HCT116 (cell line): Measurements from ENCODE around the gene SLC17A2. TPM values are rescaled to one million over a fixed set of nuclear protein-coding genes. Genes with fewer than 3 reads are reported as not detected.

Experiments
- ATAC-seq: fragments of 200-7000 bp; cut with Tn5 transposase; 2 replicates; pipeline ENCODE4 v1.9.1; 2020; ENCODE audit warnings: mild to moderate bottlenecking, moderate library complexity
- BruUV-seq: library from RNA; stranded (reverse); fragments of 400-500 nt; replicated peaks from 2 replicates; lab custom pipeline; 2021; lab: Mats Ljungman, UMichigan
- CTCF ChIA-PET: fragments of 300-600 bp; sonication (Branson Sonifier 250); formaldehyde crosslinking; loops from one replicate; lab custom pipeline; 2021; ENCODE audit warnings: antibody characterized with exemption; lab: Charles Lee
- POLR2A ChIA-PET: fragments of 300-600, 350-600 bp; sonication (Branson Sonifier 250); formaldehyde crosslinking; loops from one replicate; lab custom pipeline; 2021; ENCODE audit warnings: antibody characterized with exemption; lab: Charles Lee
- RAD21 ChIA-PET, 2 experiments: fragments of 300-600 bp; sonication (Branson Sonifier 250); formaldehyde crosslinking; loops; one replicate each; lab custom pipeline; 2023; ENCODE audit warnings: low total read pairs in 2 of 2; ENCODE audit not compliant: uncharacterized antibody in 2 of 2, unreplicated experiment in 2 of 2, low non-redundant PET in 1 of 2; lab: Charles Lee
- DNase-seq: peaks from one replicate; pipeline ENCODE4 v3.0.0-alpha.2; 2010; ENCODE audit warnings: low read depth, low spot score
- H2AFZ ChIP-seq: fragments of 200-600 bp; shearing (Covaris generic), sonication (generic); 2 replicates; pipeline ENCODE4 v1.6.1; 2017; ENCODE audit warnings: low read depth, mixed run types, mixed read lengths, antibody characterized with exemption, low read length; ENCODE audit not compliant: poor library complexity, severe bottlenecking
- H3K27ac ChIP-seq: 2 replicates; pipeline ENCODE4 v1.5.1; 2012; ENCODE audit warnings: low read depth, low read length
- H3K27me3 ChIP-seq: fragments of 200-600 bp; sonication (generic); 2 replicates; pipeline ENCODE4 v1.6.1; 2016; ENCODE audit warnings: mixed run types, low read length, mixed read lengths; ENCODE audit not compliant: insufficient read depth
- H3K36me3 ChIP-seq, 2 experiments: fragments of 200-500 bp in 1 of 2; fragments of 200-600 bp in 1 of 2; sonication (Bioruptor generic) in 1 of 2; sonication (generic) in 1 of 2; 2 replicates each; pipeline versions ENCODE4 v1.5.1 to v1.6.1; 2014 to 2016; ENCODE audit warnings: low read length in 2 of 2, inconsistent platforms in 1 of 2, mixed read lengths in 1 of 2, mixed run types in 1 of 2; ENCODE audit not compliant: insufficient read depth in 2 of 2, control insufficient read depth in 1 of 2
- H3K4me1 ChIP-seq, 2 experiments: fragments of 200-600 bp in 1 of 2; sonication (generic) in 1 of 2; 2 replicates each; pipeline versions ENCODE4 v1.5.1 to v1.6.1; 2012 to 2017; ENCODE audit warnings: low read length in 2 of 2, inconsistent platforms in 1 of 2, mild to moderate bottlenecking in 1 of 2, mixed read lengths in 1 of 2, mixed run types in 1 of 2, moderate library complexity in 1 of 2; ENCODE audit not compliant: insufficient read depth in 2 of 2, control insufficient read depth in 1 of 2
- H3K4me2 ChIP-seq: fragments of 200-600 bp; sonication (generic); 2 replicates; pipeline ENCODE4 v1.6.1; 2017; ENCODE audit warnings: mixed run types, low read length, mixed read lengths
- H3K4me3 ChIP-seq, 2 experiments: fragments of 200-600 bp in 1 of 2; sonication (generic) in 1 of 2; replicated peaks in 1 of 2; 2 replicates each; pipeline ENCODE4 v1.5.1; 2011 to 2016; ENCODE audit warnings: low read length in 2 of 2, control low read depth in 1 of 2, low read depth in 1 of 2, mild to moderate bottlenecking in 1 of 2, mixed read lengths in 1 of 2, mixed run types in 1 of 2
- H3K79me2 ChIP-seq: fragments of 200-600 bp; sonication (generic); 2 replicates; pipeline ENCODE4 v1.6.1; 2017; ENCODE audit warnings: mild to moderate bottlenecking, mixed run types, low read length, moderate library complexity, mixed read lengths; ENCODE audit not compliant: insufficient read depth
- H3K9ac ChIP-seq: fragments of 200-600 bp; sonication (generic); 2 replicates; pipeline ENCODE4 v1.6.1; 2016; ENCODE audit warnings: low read length, mixed read lengths
- H3K9me2 ChIP-seq: fragments of 200-600 bp; sonication (generic), shearing (Covaris generic); 2 replicates; pipeline ENCODE4 v1.6.1; 2017; ENCODE audit warnings: mixed run types, mild to moderate bottlenecking, moderate library complexity; ENCODE audit not compliant: insufficient read depth
- H3K9me3 ChIP-seq, 2 experiments: fragments of 200-500 bp in 1 of 2; fragments of 200-600 bp in 1 of 2; sonication (Bioruptor generic) in 1 of 2; sonication (generic) in 1 of 2; 2 replicates each; pipeline ENCODE4 v1.6.1; 2014 to 2017; ENCODE audit warnings: low read length in 2 of 2, mixed read lengths in 2 of 2, inconsistent platforms in 1 of 2, low read depth in 1 of 2, mild to moderate bottlenecking in 1 of 2, mixed run types in 1 of 2, moderate library complexity in 1 of 2; ENCODE audit not compliant: control insufficient read depth in 1 of 2, insufficient read depth in 1 of 2
- H4K20me1 ChIP-seq: fragments of 200-600 bp; sonication (generic), shearing (Covaris generic); 2 replicates; pipeline ENCODE4 v1.6.1; 2017; ENCODE audit warnings: mixed run types, mild to moderate bottlenecking, moderate library complexity; ENCODE audit not compliant: insufficient read depth
- ATF3 ChIP-seq: IDR thresholded peaks from 2 replicates; pipeline ENCODE4 v1.6.1; 2012
- CBX3 ChIP-seq: IDR thresholded peaks from 2 replicates; pipeline ENCODE4 v1.6.1; 2012; ENCODE audit warnings: low read depth
- CEBPB ChIP-seq: IDR thresholded peaks from 2 replicates; pipeline ENCODE4 v1.6.1; 2012; ENCODE audit warnings: low read depth
- EGR1 ChIP-seq: IDR thresholded peaks from 2 replicates; pipeline ENCODE4 v1.6.1; 2012; ENCODE audit warnings: low read depth
- ELF1 ChIP-seq: IDR thresholded peaks from 2 replicates; pipeline ENCODE4 v1.6.1; 2012; ENCODE audit warnings: low read depth, borderline replicate concordance
- EZH2 ChIP-seq: fragments of 200-600 bp; sonication (generic); IDR thresholded peaks from 2 replicates; pipeline ENCODE4 v1.6.1; 2017; ENCODE audit warnings: antibody characterized with exemption, mixed run types
- EZH2phosphoT487 ChIP-seq: fragments of 200-600 bp; IDR thresholded peaks from 2 replicates; pipeline ENCODE4 v1.6.1; 2018; ENCODE audit warnings: antibody characterized with exemption, borderline replicate concordance
- JUND ChIP-seq: IDR thresholded peaks from 2 replicates; pipeline ENCODE4 v1.6.1; 2012
- MAX ChIP-seq: IDR thresholded peaks from 2 replicates; pipeline ENCODE4 v1.6.1; 2012
- POLR2A ChIP-seq: IDR thresholded peaks from 2 replicates; pipeline ENCODE4 v1.7.0; 2011; ENCODE audit warnings: borderline replicate concordance; ENCODE audit not compliant: insufficient read depth, insufficient read length; ENCODE audit errors: extremely low read depth
- POLR2AphosphoS5 ChIP-seq: IDR thresholded peaks from 2 replicates; pipeline ENCODE4 v1.6.1; 2011; ENCODE audit warnings: mild to moderate bottlenecking, low read depth, low read length, moderate library complexity
- RAD21 ChIP-seq: IDR thresholded peaks from 2 replicates; pipeline ENCODE4 v1.6.1; 2012; ENCODE audit warnings: low read depth, mild to moderate bottlenecking
- SIN3A ChIP-seq: IDR thresholded peaks from 2 replicates; pipeline ENCODE4 v1.6.1; 2012; ENCODE audit warnings: low read depth
- SP1 ChIP-seq: IDR thresholded peaks from 2 replicates; pipeline ENCODE4 v1.6.1; 2012; ENCODE audit warnings: low read depth
- TCF7L2 ChIP-seq: IDR thresholded peaks from 2 replicates; pipeline ENCODE4 v1.7.0; 2011; ENCODE audit warnings: borderline replicate concordance, inconsistent platforms; ENCODE audit not compliant: insufficient read depth, insufficient read length; ENCODE audit errors: extremely low read depth
- YY1 ChIP-seq: IDR thresholded peaks from 2 replicates; pipeline ENCODE4 v1.6.1; 2011; ENCODE audit warnings: low read length, low read depth, moderate library complexity, mild to moderate bottlenecking; ENCODE audit not compliant: insufficient replicate concordance; ENCODE audit errors: extremely low read depth
- ZNF274 ChIP-seq: fragments of 200-500 bp; sonication (Bioruptor generic); IDR thresholded peaks from 2 replicates; pipeline ENCODE4 v1.6.1; 2014; ENCODE audit warnings: mild to moderate bottlenecking, low read depth, low read length, inconsistent platforms
- intact Hi-C: fragments of 100-400 bp; cut with micrococcal nuclease; formaldehyde crosslinking; loops from 2 replicates; pipeline ENCODE4 v1.10.0; 2022
- total RNA-seq: library from RNA; stranded (reverse); gene quantifications from one replicate; pipeline ENCODE4 v1.2.1, GENCODE V29; 2021; ENCODE audit not compliant: unreplicated experiment
- TF ChIP-seq, protein P1 (sequence below), 3 experiments: fragments of 200-600 bp in 1 of 3; sonication (generic) in 1 of 3; IDR thresholded peaks in 2 of 3; conservative IDR thresholded peaks in 1 of 3; 2 replicates each; pipeline ENCODE4 v1.5.1; 2012 to 2017; ENCODE audit warnings: low read depth in 2 of 3, low read length in 2 of 3, antibody characterized with exemption in 1 of 3, borderline replicate concordance in 1 of 3, control low read depth in 1 of 3, mild to moderate bottlenecking in 1 of 3, mixed read lengths in 1 of 3, mixed run types in 1 of 3, moderate library complexity in 1 of 3; ENCODE audit not compliant: insufficient read depth in 1 of 3
- TF ChIP-seq, protein P2 (sequence below): IDR thresholded peaks from 2 replicates; pipeline ENCODE4 v1.6.1; 2011; ENCODE audit warnings: mild to moderate bottlenecking, low read length, moderate library complexity; ENCODE audit not compliant: insufficient replicate concordance; ENCODE audit errors: extremely low read depth

Gene SLC17A2
- total RNA-seq, 1 experiment from 2014 or later, result not detected

GRCh38 chr6:25959890-25960536 is 29.5 kb upstream of the SLC17A2 start:
- no peak overlapping the region for H3K9ac ChIP-seq
- RAD21 ChIA-PET, result no interaction called here
- POLR2A ChIA-PET, result no interaction called here
- no peaks in the 10 kb centered on the region for H3K36me3 ChIP-seq
- no peak overlapping the region for H3K27ac ChIP-seq
- no peaks in the 10 kb centered on the region for H4K20me1 ChIP-seq
- H3K4me3 ChIP-seq, result no peak overlapping the region
- no peaks in the 10 kb centered on the region for H3K79me2 ChIP-seq
- intact Hi-C loops, result no loop called here
- DNase-seq, result no peak
- peaks cover 3 to 7% of the 10 kb centered on the region in 2 experiments; a peak in 2 of 4 replicates for H3K9me3 ChIP-seq
- CTCF ChIA-PET, result no interaction called here
- no peak for TF ChIP-seq POLR2AphosphoS5
- no peak for TF ChIP-seq CBX3
- TF ChIP-seq SP1, result no peak
- no peak for TF ChIP-seq RAD21
- TF ChIP-seq, protein P1, sequence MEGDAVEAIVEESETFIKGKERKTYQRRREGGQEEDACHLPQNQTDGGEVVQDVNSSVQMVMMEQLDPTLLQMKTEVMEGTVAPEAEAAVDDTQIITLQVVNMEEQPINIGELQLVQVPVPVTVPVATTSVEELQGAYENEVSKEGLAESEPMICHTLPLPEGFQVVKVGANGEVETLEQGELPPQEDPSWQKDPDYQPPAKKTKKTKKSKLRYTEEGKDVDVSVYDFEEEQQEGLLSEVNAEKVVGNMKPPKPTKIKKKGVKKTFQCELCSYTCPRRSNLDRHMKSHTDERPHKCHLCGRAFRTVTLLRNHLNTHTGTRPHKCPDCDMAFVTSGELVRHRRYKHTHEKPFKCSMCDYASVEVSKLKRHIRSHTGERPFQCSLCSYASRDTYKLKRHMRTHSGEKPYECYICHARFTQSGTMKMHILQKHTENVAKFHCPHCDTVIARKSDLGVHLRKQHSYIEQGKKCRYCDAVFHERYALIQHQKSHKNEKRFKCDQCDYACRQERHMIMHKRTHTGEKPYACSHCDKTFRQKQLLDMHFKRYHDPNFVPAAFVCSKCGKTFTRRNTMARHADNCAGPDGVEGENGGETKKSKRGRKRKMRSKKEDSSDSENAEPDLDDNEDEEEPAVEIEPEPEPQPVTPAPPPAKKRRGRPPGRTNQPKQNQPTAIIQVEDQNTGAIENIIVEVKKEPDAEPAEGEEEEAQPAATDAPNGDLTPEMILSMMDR (IDR thresholded peaks at IDR 0.05 in 2 of 3, conservative IDR thresholded peaks at IDR 0.05 in 1 of 3; ENCODE audit: borderline replicate concordance in 1 of 3, insufficient read depth in 1 of 3, low read depth in 2 of 3, low read length in 2 of 3), result no peak
- no peak for TF ChIP-seq POLR2A
- TF ChIP-seq, protein P2, sequence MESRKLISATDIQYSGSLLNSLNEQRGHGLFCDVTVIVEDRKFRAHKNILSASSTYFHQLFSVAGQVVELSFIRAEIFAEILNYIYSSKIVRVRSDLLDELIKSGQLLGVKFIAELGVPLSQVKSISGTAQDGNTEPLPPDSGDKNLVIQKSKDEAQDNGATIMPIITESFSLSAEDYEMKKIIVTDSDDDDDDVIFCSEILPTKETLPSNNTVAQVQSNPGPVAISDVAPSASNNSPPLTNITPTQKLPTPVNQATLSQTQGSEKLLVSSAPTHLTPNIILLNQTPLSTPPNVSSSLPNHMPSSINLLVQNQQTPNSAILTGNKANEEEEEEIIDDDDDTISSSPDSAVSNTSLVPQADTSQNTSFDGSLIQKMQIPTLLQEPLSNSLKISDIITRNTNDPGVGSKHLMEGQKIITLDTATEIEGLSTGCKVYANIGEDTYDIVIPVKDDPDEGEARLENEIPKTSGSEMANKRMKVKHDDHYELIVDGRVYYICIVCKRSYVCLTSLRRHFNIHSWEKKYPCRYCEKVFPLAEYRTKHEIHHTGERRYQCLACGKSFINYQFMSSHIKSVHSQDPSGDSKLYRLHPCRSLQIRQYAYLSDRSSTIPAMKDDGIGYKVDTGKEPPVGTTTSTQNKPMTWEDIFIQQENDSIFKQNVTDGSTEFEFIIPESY, result no peak
- no peak for TF ChIP-seq EGR1
- TF ChIP-seq MAX, result no peak
- TF ChIP-seq CEBPB, result no peak
- TF ChIP-seq SIN3A, result no peak
- no peak for TF ChIP-seq ELF1
- no peak for TF ChIP-seq JUND
- TF ChIP-seq YY1, result no peak
- TF ChIP-seq ZNF274, result no peak
- TF ChIP-seq ATF3, result no peak
- TF ChIP-seq TCF7L2, result no peak
- TF ChIP-seq EZH2, result no peak
- no peak for TF ChIP-seq EZH2phosphoT487
- no peak overlapping the region for H3K4me2 ChIP-seq
- H3K9me2 ChIP-seq, result no peaks in the 10 kb centered on the region
- ATAC-seq, result no peak
- no peak overlapping the region for H2AFZ ChIP-seq
- H3K27me3 ChIP-seq, result no peaks in the 10 kb centered on the region
- no TSS peak for BruUV-seq
- peaks cover 18 to 29% of the 10 kb centered on the region in 2 experiments for H3K4me1 ChIP-seq
